HL-60 (cell line): ENCODE results near the gene SH2D1A.

Source experiments
- CTCF ChIP-seq: IDR thresholded peaks from one replicate; pipeline ENCODE4 v1.5.1; 2011; ENCODE audit warnings: low read length, control low read depth, inconsistent platforms; ENCODE audit not compliant: insufficient read depth
- GABPA ChIP-seq: IDR thresholded peaks from 2 replicates; pipeline ENCODE4 v1.6.1; 2012; ENCODE audit warnings: low read depth
- POLR2AphosphoS5 ChIP-seq: IDR thresholded peaks from 2 replicates; pipeline ENCODE4 v1.6.1; 2012; ENCODE audit warnings: low read depth

- no peak for TF ChIP-seq CTCF
- no peak for TF ChIP-seq POLR2AphosphoS5
- no peak for TF ChIP-seq GABPA
Measured at GRCh38 chrX:124362072-124362471, 15.7 kb downstream of the SH2D1A start.
